Measurements from ENCODE around the gene FAM168A.
"Not testable (repeated sequence)": the region's sequence is repeated elsewhere in the genome, so short reads cannot be mapped to it uniquely, and the experiment has no call there.

The FAM168A gene

DNA sequence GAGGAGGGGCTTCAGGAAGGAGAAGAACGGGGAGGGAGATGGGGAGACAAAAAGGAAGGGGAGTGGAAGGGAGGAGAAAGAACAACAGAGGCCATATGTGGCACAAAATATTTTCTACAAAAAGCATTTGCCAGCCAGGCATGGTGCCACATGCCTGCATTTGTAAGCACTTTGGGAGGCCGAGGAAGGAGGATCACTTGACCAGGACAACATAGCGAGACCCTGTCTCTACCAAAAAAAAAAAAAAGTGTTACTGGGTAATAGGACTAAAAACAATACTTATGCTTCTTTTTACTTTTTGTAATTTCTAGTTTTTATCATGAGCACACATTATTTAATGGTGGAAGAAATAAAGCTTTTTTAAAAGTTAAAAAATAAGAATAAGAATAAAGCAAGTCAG lies 5.3 kb downstream of the FAM168A start:
- DNase-seq, result no peak

DNA sequence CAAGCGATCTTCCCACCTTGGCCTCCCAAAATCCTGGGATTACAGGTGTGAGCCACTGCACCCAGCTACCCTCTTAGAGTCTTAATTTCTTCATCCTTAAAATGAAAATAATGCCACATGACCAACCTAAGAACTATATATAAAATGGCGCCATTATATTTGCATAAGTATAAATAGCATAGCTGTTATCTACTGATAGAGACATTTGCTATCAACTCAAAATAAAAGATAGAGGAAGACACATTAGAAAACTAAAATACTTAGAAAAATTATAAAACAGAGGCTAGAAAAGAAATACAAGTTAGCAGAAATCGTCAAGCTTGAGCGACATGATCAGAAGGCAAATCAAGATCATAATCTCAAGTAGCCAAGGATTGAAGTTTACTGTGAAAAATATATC lies 6.2 kb downstream of the FAM168A start:
- no peak for DNase-seq

DNA sequence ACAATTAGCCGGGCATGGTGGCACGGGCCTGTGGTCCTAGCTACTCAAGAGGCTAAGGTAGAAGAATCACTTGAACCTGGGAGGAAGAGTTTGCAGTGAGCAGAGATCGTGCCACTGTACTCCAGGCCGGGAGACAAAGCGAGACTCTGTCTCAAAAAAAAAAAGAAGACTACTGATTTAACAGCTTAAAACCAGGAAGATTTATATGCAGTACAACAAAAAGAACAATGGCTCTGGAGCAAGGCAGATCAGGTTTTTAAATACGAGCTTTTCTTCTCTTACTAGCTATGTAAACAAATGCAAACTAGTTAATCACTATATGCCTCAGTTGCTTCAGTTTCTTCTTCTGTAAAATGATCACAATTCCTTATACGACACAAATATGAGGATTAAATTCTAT lies 6.9 kb downstream of the FAM168A start:
- no peak for DNase-seq

DNA sequence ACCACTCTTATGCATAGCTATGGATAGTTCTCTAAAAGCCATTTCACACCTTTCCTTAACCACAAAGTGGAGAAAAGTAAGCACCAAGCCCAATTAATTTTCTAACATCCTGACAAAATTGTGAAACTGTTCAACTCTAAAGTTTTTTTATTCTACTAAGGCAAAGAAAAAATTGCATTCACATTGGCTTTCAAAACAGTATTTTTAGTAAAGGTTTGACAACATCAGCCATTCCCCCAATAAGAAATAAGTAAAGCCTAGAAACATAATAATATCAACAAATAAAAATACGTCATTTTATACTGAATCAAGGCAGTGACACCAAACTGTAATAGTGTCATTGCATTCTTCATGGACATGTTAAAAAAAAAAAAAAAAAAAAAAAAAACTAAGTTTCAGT lies 11.1 kb downstream of the FAM168A start:
- no peak for DNase-seq

DNA sequence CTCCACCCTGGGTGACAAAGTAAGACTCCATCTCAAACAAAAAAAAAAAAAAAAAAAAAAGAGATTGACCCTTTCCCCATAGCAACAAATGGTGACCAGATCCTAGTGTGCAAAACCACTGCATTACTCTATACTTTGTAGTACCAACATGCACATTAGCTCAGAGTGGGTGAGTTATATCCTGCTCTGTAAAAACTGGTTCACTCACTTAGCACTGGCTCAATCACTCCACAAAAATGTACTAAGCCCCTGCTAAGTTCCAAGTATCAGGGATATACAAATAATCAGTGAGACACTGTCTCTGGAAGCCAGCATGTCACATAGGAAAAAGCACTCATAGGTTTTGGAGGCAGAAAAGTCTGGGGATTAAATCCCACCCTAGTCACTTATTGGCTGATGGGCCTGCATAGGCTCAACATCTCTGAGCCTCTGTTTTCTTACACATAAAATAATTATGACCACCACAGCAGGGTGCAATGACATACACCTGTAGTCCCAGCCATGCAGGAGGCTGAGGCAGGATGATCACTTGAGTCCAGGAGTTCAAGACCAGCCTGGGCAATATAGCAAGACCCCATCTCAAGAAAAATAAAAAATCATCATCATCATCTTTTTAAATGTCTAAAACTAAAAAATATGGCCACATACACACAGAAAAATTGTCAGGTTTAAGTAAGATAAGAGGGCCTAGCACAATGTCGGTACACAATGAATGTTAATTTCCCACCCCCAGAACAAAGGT lies 11.9 kb downstream of the FAM168A start:
- no peak for DNase-seq

DNA sequence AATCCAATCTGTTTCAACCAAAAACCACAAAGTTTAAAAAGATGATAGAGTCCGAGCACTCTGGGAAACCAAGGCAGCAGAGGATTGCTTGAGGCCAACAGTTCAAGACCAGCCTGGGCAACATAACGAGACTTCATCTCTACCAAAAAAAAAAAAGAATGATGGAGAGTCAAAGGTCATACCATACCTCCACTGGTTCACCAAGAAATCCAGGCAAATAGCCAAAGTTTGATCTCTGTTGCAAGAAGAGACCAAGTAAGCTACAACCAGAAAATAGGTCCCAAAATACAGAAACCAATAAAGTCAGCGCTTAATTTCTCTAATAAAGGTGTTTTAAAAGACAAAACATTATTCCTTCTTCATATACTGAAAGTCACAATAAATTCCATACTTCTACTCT lies 13.1 kb downstream of the FAM168A start:
- no peak for DNase-seq

DNA sequence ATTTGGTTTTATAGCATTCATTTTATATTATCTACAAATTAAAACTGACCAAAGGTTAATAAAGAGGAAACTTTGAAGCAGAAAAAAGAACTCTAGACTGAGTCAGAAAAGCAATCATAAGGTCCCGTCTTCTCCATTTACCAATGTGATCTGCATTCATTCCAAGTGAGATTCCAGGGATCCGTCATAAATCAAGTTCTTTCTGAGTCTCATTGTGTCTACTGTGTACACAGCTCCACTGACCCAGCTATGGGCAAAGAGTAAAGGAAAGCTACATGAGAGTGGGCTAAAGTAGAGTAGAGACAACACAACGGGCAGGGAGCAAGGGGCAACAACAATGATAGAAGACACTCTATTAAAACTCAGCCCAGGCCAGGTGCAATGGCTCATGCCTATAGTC lies 15.3 kb downstream of the FAM168A start:
- DNase-seq, result no peak

DNA sequence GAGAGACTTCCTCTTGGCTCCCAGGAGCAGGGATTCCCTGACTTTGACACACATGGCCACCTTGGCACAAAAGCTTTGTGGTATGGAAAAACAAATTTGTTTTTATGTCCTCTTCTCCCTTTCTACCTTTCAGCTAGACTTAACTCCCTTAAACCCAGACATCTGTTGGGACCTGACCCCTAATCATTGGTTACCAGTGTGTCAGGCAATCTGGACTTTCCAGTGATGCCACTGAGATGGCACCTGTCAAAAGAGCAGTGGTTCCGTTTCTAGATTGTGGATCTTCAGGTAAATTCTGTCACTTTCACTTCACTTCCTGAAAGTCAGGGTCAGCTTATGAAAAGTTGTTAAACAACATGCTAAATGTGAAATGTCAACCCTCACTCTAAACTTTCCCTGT lies 17.2 kb downstream of the FAM168A start:
- not testable (repeated sequence) for DNase-seq

DNA sequence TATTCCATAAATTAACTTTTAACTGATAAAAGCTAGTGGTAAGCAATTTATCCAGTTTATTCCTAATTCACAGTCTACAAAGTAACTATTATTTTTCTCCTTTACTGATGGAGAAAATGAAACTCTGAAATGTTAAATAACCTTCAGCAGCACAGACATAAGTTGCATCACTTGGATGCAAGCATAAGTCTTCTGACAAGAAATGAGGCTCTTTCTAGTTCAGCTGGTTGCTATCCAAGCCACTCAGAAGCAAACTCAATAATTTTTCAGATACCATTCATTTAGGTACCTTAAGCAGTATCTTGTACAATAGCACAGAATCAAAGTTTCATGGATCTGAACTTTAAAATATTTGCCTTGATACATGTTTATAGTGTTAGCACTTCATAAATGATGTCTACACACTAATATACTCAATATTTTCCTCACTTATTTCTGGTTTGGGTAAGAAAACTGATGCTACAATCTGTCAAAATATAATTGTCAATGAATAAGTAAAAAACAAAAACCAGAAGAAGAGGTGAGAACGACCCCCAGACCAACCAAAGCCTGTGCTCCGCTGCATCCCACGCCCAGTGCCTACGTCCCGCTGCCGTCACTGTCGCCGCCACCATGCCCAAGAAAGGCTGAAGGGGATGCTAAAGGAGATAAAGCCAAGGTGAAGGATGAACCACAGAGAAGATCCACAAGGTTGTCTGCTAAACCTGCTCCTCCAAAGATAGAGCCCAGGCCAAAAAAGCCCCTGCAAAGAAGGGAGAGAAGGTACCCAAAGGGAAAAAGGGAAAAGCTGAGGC lies 18.1 kb downstream of the FAM168A start:
- no peak for DNase-seq

DNA sequence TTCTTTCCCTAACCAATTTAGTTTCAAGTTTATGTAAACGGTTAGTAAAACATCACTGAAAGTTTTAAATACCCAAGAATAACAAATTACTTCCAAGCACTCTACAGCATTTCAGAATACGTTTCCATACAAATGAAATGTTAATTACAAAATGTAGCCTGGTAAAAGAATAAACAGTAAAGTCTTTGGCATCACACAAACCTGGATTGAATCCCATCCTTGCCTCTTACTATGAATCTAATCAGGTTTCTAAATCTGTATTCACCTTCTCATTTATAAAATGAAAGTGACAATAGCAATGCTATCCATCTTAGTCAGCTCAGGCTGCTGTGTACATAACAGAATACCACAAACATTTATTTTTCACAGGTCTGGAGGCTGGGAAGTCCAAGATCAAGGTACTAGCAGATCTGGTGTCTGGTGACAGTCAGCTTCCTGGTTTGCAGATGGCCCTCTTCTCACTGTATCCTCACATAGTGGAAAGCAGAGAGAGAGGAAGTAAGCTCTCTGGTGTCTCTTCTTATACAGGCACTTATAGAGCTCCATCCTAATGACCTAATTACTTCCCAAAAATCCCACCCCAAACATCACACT lies 19.2 kb downstream of the FAM168A start:
- DNase-seq, result no peak

DNA sequence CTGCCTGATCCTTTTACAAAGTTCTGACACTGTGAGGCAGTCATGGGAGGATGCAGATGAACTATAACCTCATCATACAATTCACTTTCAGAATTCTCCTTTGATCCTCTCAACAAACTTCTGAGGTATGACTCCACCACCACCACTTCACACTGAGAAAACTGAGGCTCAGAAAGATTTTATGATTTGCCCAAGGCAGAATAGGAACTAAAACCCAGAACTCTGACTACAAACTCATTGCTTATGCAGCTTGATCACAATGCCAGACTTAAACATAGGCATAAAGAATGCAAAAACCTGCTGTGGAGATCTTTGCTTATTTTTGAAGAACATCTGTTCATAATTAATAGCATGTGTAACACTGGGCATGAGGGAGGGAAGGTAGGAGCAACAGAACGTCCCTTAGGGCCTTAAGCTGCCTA lies 20.4 kb downstream of the FAM168A start:
- DNase-seq, result no peak

DNA sequence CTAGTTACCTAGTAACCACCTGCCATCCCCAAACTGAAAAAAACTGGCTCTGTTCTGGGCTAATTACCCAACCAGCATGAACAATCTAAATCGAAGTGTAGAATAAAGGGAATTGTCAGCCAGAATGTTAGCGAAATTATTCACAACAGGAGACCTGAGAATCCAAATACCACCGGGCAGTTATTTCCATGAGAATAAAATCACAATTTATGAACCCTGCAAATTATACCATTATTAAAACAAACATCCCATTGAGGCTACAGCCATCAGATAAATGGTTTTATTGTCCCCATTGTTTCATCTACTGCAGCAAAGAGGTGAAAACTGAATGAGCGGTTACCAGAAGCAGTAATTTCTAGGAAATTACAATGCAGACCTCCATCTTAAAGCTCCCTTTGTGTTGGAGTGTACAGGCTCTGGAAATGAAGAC lies 21.7 kb downstream of the FAM168A start:
- no peak for DNase-seq

DNA sequence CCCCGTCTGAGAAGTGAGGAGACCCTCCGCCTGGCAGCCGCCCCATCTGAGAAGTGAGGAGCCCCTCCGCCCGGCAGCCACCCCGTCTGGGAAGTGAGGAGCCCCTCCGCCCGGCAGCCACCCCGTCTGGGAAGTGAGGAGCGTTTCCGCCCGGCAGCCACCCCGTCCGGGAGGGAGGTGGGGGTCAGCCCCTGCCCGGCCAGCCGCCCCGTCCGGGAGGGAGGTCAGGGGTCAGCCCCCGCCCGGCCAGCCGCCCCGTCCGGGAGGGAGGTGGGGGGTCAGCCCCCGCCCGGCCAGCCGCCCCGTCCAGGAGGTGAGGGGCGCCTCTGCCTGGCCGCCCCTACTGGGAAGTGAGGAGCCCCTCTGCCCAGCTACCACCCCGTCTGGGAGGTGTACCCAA lies 25.9 kb downstream of the FAM168A start:
- not testable (repeated sequence) for DNase-seq

DNA sequence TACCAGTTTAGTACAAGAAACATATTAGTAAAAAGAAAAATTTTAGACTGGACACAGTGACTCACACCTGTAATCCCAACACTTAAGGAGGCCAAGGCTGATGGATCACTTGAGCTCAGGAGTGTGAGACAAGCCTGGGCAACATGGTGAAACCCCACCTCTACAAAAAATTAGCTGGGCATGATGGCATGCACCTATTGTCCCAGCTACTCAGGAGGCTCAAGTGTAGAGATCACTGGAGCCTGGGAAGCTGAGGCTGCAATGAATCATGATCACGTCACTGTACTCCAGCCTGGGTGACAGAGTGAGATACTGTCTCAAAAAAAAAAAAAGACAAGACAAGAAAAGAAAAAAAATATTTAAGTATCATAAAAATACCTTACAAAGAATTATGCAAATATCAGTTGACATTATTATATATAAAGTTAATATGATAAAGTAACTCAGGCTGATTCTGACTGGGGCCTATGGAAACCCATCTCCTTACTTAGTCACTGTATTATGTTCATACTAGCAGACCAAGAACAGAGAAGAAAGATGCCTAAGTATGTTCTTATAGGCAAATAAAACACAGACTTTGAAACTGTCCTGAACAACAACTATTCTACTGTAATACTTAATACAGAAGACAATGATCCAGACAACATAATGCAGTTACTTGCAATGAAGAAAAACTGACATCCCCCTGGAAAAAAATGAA lies 27.3 kb downstream of the FAM168A start:
- peak; percentile 13 for DNase-seq

DNA sequence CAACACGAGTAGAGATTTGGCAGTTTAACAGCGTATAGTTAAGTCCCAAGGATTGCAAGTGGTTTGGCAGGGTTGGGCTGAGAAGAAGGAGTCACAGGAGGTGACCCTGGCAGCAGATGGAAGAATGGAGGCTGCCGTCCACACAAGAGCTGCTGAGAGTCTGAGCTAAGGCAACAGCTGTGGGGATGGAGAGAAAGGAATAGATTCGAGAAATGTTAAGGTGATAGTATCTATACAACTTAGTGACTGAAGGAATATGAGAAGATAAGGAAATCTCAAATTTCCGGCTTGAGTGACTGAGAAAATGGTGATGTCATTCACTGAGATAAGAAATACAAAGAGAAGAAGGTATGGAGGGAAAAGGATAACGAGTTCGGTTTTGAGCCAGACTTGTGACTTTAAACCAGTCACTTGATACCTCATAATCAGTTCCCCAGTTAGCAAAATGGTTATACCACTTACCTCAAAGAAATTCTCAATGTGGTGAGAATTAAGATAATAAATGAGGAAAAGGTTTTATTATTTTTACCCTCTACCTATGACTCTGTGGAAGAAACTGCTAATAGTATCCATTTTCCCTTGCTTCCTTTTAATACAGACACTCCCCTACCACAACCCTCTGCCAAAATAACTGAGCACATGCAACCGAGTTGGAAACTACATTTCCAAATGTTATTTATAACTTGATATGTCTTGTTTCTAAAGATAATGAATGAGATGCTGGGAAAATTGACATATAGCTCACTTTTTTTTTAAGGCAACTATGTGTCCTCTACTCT lies 30.7 kb downstream of the FAM168A start:
- DNase-seq, result no peak

DNA sequence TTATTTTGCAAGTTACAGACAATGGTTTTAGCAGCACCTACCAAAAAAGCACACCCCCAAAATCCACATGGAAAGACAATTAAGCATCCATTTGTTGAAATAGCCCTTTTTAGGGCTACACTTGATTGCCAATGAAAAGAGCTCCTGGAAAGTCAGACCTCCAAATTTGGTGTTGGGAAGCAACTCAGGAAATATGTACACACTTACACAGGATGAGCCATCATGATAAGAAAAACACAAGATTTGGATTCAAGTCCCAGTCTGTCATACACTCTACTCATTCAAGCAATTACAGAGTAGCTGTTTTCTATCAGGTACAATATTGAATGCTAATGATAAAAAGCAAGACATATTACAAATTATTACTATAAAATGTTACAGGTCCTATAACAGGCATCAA lies 31.5 kb downstream of the FAM168A start:
- no peak for DNase-seq

DNA sequence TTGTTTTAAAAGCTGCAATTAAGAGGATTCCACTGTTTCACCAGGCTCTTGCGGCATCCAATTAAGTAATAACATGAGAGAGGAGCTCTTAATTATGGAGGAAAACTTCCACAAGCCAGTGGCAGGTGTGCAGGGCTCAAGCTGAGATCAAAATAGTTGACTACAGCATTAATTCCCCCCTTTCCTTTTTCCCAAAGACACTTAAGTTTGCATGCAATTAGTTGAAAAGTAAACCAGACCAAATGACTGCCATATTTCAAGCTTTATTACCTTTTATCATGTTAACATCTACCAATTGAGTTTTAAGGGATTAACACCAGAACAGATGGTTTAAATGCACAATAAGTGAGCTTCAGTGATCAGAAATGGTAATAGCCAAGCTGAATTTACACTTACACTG lies 32.1 kb downstream of the FAM168A start:
- no peak for DNase-seq

DNA sequence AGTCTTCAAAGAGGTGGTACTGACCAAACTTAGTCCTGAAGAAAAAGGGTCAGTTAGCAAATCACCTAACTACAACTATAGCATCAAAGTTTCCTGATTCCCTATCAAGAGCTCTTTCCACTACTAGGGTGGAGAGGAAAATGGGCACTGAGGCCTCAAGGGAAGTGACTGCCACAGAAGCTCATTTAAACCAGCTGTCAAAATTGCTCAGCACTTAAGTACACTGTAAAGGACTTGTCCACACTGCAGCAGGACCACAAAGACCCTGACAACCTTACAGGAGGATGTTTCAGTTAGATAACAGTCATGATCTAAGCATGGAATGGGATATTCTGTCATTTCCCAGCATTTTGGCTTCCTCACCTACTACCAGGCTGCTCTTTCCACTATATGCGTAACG lies 33.0 kb downstream of the FAM168A start:
- no peak for DNase-seq

DNA sequence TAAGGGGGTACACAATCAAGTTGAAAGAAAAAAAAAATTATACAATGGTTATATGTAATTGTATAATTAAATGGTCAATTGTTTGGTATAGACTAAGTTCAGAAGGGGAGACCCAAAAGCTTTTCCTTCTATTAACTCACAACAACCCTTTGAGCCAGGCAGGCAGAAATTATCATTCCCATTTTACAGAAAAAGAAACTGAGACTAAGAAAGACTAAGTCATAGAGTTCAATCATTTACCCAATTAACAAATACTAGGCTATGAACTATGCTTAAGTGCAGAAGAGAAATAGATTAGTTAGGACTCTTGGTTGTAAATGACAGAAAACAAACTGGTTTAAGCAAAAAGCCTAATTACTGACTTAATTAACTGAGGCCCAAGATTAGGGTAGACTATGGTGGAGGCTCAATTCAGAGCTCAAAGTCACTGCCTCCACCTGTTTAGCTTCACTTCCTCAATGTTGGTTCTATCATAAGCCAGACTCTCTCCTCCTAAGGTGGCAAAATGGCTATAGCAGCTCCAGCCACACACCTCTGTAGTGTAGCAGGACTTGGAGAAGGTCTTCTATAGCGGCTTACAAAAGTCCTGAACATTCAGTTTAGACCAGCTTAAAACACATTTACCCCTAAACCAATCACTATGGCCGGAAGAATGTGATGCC lies 34.2 kb downstream of the FAM168A start:
- DNase-seq, result no peak

DNA sequence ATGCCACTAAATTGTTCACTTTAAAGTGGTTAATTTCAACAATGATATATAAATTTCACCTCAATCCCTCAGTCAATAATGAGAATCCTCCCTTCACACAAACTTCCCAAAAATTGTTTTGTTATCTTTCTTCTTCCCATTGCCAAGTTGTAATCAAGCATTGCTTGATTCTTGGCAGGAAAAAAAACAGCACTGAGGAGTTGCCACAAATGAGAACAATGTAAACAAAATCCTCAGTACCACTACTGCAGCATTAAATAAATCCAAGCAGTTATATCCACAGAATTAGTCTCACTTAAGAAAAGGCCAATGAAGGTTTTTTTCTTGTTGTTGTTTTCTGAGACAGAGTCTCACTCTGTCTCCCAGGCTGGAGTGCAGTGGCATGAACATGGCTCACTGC lies 38.2 kb downstream of the FAM168A start:
- DNase-seq, result no peak

DNA sequence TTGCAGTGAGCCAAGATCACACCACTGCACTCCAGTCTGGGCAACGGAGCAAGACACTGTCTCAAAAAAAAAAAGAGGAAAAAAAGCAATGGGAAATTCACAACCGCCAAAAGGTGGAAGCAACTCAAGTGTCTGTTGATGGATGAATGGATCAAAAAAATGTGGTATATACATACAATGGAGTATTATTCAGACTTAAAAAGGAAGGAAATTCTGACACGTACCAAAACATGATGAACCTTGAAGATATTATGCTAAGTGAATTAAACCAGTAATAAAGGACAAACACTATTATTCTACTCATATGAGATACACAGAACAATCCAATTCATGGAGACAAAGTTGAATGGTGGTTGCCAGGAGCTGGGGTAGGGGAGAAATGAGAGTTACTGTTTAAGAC lies 40.9 kb downstream of the FAM168A start:
- DNase-seq, result no peak

DNA sequence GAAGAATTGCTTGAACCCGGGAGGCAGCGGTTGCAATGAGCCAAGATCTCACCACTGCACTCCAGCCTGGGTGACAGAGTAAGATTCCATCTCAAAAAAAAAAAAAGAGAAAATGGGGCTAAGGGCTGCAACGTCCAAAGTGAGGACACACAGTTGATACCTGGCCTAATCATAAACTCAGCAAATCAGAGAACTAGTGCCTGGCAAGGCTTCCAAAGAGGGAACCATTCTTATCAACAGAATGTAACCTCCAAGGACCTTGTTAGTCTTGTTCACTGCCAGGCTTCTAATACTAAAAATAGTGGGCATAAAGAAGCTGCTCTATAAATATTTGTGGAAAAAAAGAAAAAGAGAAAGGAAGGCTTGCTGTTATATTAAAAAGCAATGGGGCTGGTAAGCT lies 42.3 kb downstream of the FAM168A start:
- DNase-seq, result no peak
